HUDEP-2 (cell line): ENCODE results near the gene PACSIN3.
A peak's percentile ranks its signal among the peaks of the same experiment; 100 is the strongest.
"Not testable (repeated sequence)": the region's sequence is repeated elsewhere in the genome, so short reads cannot be mapped to it uniquely, and the experiment has no call there.

ENCODE experiments used
- DNase-seq, 76 experiments: peaks; one replicate each; lab custom pipeline; 2025; ENCODE audit not compliant: unreplicated experiment in 76 of 76; lab: John Stamatoyannopoulos, UW

The PACSIN3 gene

GRCh38 chr11:47186076-47186699, at the start of gene PACSIN3:
Gene PACSIN3 (minus strand): TSS chr11:47186434. CDS start chr11:47182727, 3,707 bp downstream.
- peak in 2 of 76 experiments; percentile 13 to 22 for DNase-seq

GRCh38 chr11:47235163-47235562, 48.9 kb upstream of the PACSIN3 start:
- no peak for DNase-seq

GRCh38 chr11:47234669-47235100, 48.5 kb upstream of the PACSIN3 start:
- DNase-seq, result no peak

GRCh38 chr11:47233989-47234668, 47.9 kb upstream of the PACSIN3 start:
- DNase-seq, result peak in 17 of 76 experiments; percentile 3 to 39 (median 13)

GRCh38 chr11:47233051-47233450, 46.8 kb upstream of the PACSIN3 start:
- no peak for DNase-seq

GRCh38 chr11:47229161-47229560, 42.9 kb upstream of the PACSIN3 start:
- DNase-seq, result no peak

GRCh38 chr11:47225552-47226400, 39.5 kb upstream of the PACSIN3 start:
- no peak for DNase-seq

GRCh38 chr11:47222696-47223095, 36.5 kb upstream of the PACSIN3 start:
- DNase-seq, result no peak

GRCh38 chr11:47220401-47220821, 34.2 kb upstream of the PACSIN3 start:
- DNase-seq, result no peak

GRCh38 chr11:47216121-47216798, 30.0 kb upstream of the PACSIN3 start:
- peak in 64 of 76 experiments; percentile 8 to 80 (median 48) for DNase-seq

GRCh38 chr11:47215366-47215910, 29.2 kb upstream of the PACSIN3 start:
- DNase-seq, result peak in 2 of 76 experiments; percentile 13 to 34

GRCh38 chr11:47213950-47214565, 27.8 kb upstream of the PACSIN3 start:
- peak in 74 of 76 experiments; percentile 60 to 94 (median 87) for DNase-seq

GRCh38 chr11:47212938-47213337, 26.7 kb upstream of the PACSIN3 start:
- DNase-seq, result no peak

GRCh38 chr11:47208628-47209027, 22.4 kb upstream of the PACSIN3 start:
- no peak for DNase-seq

- DNase-seq, result not testable (repeated sequence)
These were observed 21.8 kb upstream of the PACSIN3 start for GRCh38 chr11:47208008-47208552.

GRCh38 chr11:47207459-47207858, 21.2 kb upstream of the PACSIN3 start:
- no peak for DNase-seq

GRCh38 chr11:47206577-47206976, 20.3 kb upstream of the PACSIN3 start:
- DNase-seq, result not testable (repeated sequence)

- DNase-seq, result peak in 1 of 76 experiments; percentile 6
These were observed 18.4 kb upstream of the PACSIN3 start for GRCh38 chr11:47204637-47204989.

- no peak for DNase-seq
These were observed 16.3 kb upstream of the PACSIN3 start for GRCh38 chr11:47202576-47202975.

- no peak for DNase-seq
These were observed 14.8 kb upstream of the PACSIN3 start for GRCh38 chr11:47201015-47201414.
